GM10248 (cell line): Measurements from ENCODE around the gene SIDT1.

Source experiments
- CTCF ChIA-PET: fragments of 300-600 bp; sonication (Branson Sonifier 250); formaldehyde crosslinking; extraction: SDS; loops from one replicate; lab custom pipeline; 2021; ENCODE audit warnings: antibody characterized with exemption; lab: Yijun Ruan, JAX
- POLR2A ChIA-PET: fragments of 350-650 bp; sonication (Branson Sonifier 250); formaldehyde crosslinking; extraction: SDS; loops from one replicate; lab custom pipeline; 2020; ENCODE audit warnings: antibody characterized with exemption; lab: Yijun Ruan, JAX
- DNase-seq: peaks from one replicate; pipeline ENCODE4 v3.0.0; 2012; ENCODE audit errors: extremely low spot score
- TF ChIP-seq, protein P1 (sequence below): IDR thresholded peaks from 2 replicates; pipeline ENCODE4 v1.5.1; 2012; ENCODE audit warnings: mild to moderate bottlenecking, low read depth; ENCODE audit errors: extremely low read depth, missing control alignments, control extremely low read depth

Gene SIDT1

DNA sequence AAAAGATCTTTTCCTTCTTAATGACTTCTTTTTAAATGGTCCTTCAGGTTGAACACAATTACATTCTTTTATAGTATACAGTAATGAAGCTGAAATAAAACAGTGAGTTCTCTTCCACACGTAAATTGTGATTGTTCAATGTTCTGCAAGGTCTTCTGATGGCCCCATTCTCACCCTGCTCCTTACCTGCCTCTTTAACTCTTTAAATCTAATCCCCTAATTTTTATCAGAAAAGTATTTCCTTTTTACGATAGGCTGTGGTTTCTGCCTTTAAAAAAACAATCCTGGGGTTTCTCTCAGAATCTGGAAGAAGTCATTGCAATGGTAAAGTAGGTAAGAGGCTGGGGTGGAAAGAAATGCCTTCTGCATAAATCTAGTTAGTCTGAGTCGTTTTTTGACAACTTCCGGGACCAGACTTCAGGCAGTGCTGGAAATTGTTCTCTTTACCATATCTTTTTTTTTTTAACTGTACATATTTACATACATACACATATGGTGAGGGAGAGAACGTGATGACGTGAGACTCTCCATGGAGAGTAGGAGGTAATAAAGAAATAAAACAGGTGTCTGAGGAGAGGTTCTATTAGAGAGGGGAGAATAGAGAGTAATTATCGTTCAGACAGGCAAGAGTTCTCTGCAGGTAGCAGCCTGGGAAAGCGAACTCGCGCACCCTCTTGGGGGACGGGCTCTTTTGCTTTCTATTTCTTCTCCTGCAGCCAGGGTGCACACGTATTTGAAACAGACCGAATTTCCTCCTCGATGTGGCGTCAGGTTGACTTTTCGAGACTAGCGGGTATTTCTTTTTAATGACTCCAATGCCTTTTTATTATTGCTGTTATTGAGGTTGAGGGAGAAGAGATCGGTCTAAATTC is at the start of gene SIDT1:
TSS of gene SIDT1 (plus strand) at position 730 of the 872 bp plus-strand sequence. CDS start 467 bp downstream, outside the sequence.
- TF ChIP-seq, protein P1, sequence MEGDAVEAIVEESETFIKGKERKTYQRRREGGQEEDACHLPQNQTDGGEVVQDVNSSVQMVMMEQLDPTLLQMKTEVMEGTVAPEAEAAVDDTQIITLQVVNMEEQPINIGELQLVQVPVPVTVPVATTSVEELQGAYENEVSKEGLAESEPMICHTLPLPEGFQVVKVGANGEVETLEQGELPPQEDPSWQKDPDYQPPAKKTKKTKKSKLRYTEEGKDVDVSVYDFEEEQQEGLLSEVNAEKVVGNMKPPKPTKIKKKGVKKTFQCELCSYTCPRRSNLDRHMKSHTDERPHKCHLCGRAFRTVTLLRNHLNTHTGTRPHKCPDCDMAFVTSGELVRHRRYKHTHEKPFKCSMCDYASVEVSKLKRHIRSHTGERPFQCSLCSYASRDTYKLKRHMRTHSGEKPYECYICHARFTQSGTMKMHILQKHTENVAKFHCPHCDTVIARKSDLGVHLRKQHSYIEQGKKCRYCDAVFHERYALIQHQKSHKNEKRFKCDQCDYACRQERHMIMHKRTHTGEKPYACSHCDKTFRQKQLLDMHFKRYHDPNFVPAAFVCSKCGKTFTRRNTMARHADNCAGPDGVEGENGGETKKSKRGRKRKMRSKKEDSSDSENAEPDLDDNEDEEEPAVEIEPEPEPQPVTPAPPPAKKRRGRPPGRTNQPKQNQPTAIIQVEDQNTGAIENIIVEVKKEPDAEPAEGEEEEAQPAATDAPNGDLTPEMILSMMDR = peak; percentile 26
- peak; percentile 78 for DNase-seq
- ChIA-PET CTCF (interaction anchor here (1.5 to 2.8 kb wide), 3 partner anchors 12 to 39 kb away, joined by 3 to 8 read pairs (median 4); no protein-coding TSS in a partner anchor), POLR2A (interaction anchor here (0.5 kb wide), 1 partner anchor 168 kb away, joined by 3 read pairs; no protein-coding TSS in a partner anchor)

DNA sequence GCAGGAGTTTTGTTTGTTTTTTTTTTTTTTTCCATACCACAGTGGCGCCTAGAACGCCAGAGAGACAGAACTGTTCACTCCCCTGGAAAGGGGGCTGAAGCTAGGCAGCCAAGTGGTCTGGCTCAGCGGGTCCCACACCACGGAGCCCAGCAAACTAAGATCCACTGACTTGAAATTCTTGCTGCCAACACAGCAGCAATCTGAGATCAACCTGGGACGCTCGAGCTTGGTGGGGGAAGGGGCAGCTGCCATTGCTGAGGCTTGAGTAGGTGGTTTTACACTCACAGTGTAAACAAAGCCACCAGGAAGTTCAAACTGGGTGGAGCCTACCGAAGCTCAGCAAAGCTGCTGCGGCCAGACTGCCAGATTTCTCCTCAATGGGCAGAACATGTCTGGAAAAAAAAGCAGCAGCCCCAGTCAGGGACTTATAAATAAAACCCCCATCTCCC is 47.2 kb upstream of the SIDT1 start:
- ChIA-PET CTCF (interaction anchor here (1.4 kb wide), 2 partner anchors 8 to 93 kb away, joined by 3 read pairs; no protein-coding TSS in a partner anchor), POLR2A (no interaction called here)
- no peak for DNase-seq
- TF ChIP-seq, protein P1 = no peak

DNA sequence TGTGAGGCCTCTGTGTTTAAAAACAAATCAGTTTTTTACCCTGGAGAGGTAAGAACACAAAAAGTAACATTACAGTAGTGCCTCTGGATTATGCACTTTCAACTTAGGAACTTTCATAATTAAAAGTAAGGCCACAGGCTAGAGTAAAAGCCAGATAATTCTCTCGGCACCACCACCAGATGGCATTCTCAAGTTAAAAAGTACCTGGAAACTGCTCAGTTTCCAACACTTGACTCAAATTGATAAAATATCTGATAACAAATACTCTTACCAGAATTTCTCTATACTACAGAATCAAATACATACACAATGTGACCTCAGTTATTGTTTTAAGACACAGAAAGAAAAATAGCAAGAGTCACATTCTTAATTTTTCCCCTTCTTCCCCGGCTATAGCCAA is 37.3 kb upstream of the SIDT1 start:
- ChIA-PET POLR2A (no interaction called here), CTCF (interaction anchor here (0.7 to 4.5 kb wide), 16 partner anchors 12 to 250 kb away, joined by 3 to 67 read pairs (median 4); partner anchors contain the start of genes NAA50 and SPICE1)
- TF ChIP-seq, protein P1 = peak; percentile 58
- DNase-seq = peak; percentile 35

DNA sequence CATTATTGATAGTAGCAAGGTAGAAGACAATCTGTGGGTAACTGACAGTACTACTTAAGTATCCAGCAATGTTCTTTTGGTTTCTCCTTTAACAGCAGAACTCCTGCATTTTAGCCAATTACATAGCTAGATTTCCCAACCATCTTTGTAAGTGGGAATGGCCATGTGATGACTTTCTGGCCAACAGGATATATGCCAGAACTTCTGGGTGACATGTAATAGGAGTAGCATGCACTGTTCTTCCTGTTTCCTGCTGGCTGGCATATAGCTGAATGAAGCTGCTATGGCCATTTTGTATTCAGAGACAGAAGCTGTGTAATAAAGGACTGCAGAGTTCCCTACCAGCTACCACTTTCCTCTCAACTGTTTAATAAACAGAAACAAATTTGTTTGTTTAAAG is 35.4 kb upstream of the SIDT1 start:
- ChIA-PET POLR2A (interaction anchor here (0.6 kb wide), 1 partner anchor 114 kb away, joined by 3 read pairs; no protein-coding TSS in a partner anchor), CTCF (interaction anchor here (1.1 to 4.5 kb wide), 9 partner anchors 9 to 248 kb away, joined by 4 to 67 read pairs (median 18); partner anchors contain the start of genes NAA50 and SPICE1)
- DNase-seq = no peak
- TF ChIP-seq, protein P1 = no peak

DNA sequence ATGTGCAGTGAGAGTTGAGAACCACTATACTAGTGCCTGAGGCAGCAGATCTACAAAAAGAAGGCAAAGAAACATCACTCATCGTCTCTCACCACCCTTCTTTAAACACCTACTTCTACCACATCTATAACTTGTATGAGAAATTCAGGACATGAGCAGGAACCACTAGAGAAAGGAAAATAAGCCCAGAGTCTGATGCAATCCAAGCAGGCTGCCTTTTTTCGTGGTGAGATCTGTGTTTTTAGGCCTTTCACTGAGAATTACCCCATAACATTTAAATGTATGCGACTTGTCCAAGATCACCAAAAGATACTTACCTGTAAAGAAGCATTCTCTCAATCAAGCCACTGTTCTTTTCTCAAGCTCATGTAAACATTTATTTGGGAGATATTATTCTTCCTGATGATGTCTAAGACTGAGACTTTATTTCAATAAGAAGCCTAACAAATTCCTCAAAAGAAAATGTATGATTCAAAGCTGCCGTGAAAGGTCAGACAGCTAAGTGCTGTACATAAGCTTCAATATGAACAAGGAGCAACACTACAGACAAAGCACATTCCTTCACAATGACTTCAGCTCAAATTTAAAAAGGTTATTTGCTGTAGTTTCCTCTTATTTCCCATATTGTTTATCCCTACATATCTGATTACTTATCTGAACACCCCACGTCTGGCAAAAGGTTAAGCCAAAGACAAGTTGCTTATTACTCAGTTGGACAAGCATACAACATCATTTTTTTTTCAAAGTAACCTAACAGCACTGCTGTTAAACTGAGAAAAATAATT is 33.9 kb upstream of the SIDT1 start:
- CTCF ChIA-PET = interaction anchor here (1.1 to 4.5 kb wide), 6 partner anchors 15 to 247 kb away, joined by 4 to 67 read pairs (median 33); partner anchors contain the start of genes NAA50 and SPICE1
- TF ChIP-seq, protein P1 = no peak
- DNase-seq = no peak
- POLR2A ChIA-PET = no interaction called here
